ENCODE data around the gene OLIG2. TPM values are rescaled to one million over a fixed set of nuclear protein-coding genes. Genes with fewer than 3 reads are reported as not detected.

OLIG2 gene
- not detected for total RNA-seq
- polyA plus RNA-seq = not detected
- not detected for total RNA-seq

DNA sequence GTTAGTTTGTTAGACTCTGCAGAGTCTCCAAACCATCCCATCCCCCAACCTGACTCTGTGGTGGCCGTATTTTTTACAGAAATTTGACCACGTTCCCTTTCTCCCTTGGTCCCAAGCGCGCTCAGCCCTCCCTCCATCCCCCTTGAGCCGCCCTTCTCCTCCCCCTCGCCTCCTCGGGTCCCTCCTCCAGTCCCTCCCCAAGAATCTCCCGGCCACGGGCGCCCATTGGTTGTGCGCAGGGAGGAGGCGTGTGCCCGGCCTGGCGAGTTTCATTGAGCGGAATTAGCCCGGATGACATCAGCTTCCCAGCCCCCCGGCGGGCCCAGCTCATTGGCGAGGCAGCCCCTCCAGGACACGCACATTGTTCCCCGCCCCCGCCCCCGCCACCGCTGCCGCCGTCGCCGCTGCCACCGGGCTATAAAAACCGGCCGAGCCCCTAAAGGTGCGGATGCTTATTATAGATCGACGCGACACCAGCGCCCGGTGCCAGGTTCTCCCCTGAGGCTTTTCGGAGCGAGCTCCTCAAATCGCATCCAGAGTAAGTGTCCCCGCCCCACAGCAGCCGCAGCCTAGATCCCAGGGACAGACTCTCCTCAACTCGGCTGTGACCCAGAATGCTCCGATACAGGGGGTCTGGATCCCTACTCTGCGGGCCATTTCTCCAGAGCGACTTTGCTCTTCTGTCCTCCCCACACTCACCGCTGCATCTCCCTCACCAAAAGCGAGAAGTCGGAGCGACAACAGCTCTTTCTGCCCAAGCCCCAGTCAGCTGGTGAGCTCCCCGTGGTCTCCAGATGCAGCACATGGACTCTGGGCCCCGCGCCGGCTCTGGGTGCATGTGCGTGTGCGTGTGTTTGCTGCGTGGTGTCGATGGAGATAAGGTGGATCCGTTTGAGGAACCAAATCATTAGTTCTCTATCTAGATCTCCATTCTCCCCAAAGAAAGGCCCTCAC is at the start of gene OLIG2:
OLIG2 (plus strand) TSS at position 447 of the 954 bp plus-strand sequence. CDS start 928 bp downstream, outside the sequence.
- intact Hi-C loops (cut with micrococcal nuclease) = loop anchor here in 1 of 2 donors (10.0 kb wide), 1 partner anchor 99 kb away; no protein-coding TSS in a partner anchor

DNA sequence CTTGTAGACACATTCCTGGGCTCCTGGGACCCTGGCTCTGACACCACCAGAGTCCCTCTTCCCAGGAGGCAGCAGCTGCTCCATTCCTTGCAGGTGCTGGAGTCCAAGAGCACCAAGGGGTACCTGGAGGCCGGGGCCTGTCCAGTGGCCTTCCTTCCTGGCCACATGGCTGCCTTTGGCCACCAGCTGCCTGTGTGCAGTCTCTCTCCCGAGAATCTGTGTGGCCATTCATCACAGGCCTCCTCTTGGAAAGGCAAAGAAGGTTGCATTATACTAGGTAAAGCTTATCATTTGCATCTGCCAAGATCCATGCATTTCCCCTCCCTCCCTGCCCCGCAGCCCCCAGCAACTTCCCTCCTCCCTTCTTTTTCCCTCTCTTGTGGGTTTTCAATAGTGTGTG is 48.9 kb upstream of the OLIG2 start:
- Histone ChIP-seq H3K27ac (ENCODE audit: low read depth, low read length) (no peak overlapping the region), H3K4me1 (ENCODE audit: control insufficient read depth in 2 of 2, insufficient read depth in 2 of 2, low read length in 2 of 2) (no peaks in the 10 kb centered on the region), H3K27me3 (ENCODE audit: control insufficient read depth in 2 of 2, insufficient read depth in 2 of 2, low read length in 2 of 2) (peaks cover 0 to 3% of the 10 kb centered on the region in 2 donors), H3K4me3 (ENCODE audit: low read length) (no peak overlapping the region), H3K9me3 (ENCODE audit: control insufficient read depth in 2 of 3, low read length in 3 of 3) (no peaks in the 10 kb centered on the region), H3K36me3 (ENCODE audit: control insufficient read depth in 2 of 3, insufficient read depth in 3 of 3, low read length in 3 of 3) (no peaks in the 10 kb centered on the region)
- no peaks in the 10 kb centered on the region for H3K4me1 Mint-ChIP-seq
- ATAC-seq (no peak), DNase-seq (no peak)
- peaks cover 11 to 26% (median 23%) of the 10 kb centered on the region in 5 donors for H3K27me3 Mint-ChIP-seq
- intact Hi-C loops (cut with micrococcal nuclease) = no loop called here
- CTCF ChIA-PET = no interaction called here
- POLR2A ChIA-PET = no interaction called here
- H3K4me3 Mint-ChIP-seq = no peak overlapping the region
- H3K36me3 Mint-ChIP-seq = no peaks in the 10 kb centered on the region
- H3K27ac Mint-ChIP-seq = no peak overlapping the region
- H3K9me3 Mint-ChIP-seq = no peaks in the 10 kb centered on the region

More for the DNA sequence above, at the start of gene OLIG2:
- H3K36me3 ChIP-seq (ENCODE audit: control insufficient read depth in 2 of 3, insufficient read depth in 3 of 3, low read length in 3 of 3) = no peaks in the 10 kb centered on the region
- peaks cover 67 to 85% (median 80%) of the 10 kb centered on the region in 5 donors for H3K27me3 Mint-ChIP-seq
- ChIA-PET POLR2A (no interaction called here), CTCF (no interaction called here)
- H3K4me3 ChIP-seq (ENCODE audit: low read length) = no peak within 1 kb of the TSS
- H3K27ac Mint-ChIP-seq = peak within 1 kb of the TSS in 2 of 9 donors; percentile 28 to 84
- no peaks in the 10 kb centered on the region for H3K9me3 ChIP-seq (ENCODE audit: control insufficient read depth in 2 of 3, low read length in 3 of 3)
- peak within 1 kb of the TSS; percentile 35 to 76 (median 61) for H3K4me3 Mint-ChIP-seq
- H3K27ac ChIP-seq (ENCODE audit: low read depth, low read length) = no peak within 1 kb of the TSS
- H3K36me3 Mint-ChIP-seq = peaks cover 0 to 6% (median 0%) of the 10 kb centered on the region in 5 donors
- peaks cover 24 to 70% (median 54%) of the 10 kb centered on the region in 7 donors for H3K4me1 Mint-ChIP-seq
- ATAC-seq = no peak
- no peak for DNase-seq
- H3K9me3 Mint-ChIP-seq = peaks cover 0 to 5% (median 0%) of the 10 kb centered on the region in 11 donors
- peaks cover 24 to 50% of the 10 kb centered on the region in 2 donors for H3K27me3 ChIP-seq (ENCODE audit: control insufficient read depth in 2 of 2, insufficient read depth in 2 of 2, low read length in 2 of 2)
- peaks cover 12 to 48% of the 10 kb centered on the region in 2 donors for H3K4me1 ChIP-seq (ENCODE audit: control insufficient read depth in 2 of 2, insufficient read depth in 2 of 2, low read length in 2 of 2)

DNA sequence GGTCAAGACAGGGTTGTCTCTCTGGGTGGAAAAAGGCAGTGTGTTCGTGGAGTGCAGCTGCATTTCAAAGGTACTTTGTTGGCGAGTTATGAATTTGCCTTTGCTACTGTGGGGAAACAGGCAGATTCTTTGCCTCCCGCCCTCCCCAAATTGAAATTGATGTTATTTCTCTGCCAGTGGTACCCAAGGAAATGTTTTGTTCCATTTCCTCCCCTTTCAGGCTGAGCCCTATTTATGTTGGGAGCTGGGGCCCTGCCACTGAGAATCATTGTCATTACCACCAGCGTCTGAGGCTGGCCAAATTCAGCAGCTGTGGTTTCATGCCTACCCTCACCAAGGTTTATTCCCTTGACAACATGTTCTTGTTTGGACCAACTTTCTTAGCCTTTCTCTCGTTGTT is 48.5 kb upstream of the OLIG2 start:
- Histone ChIP-seq H3K4me1 (ENCODE audit: control insufficient read depth in 2 of 2, insufficient read depth in 2 of 2, low read length in 2 of 2) (no peaks in the 10 kb centered on the region), H3K36me3 (ENCODE audit: control insufficient read depth in 2 of 3, insufficient read depth in 3 of 3, low read length in 3 of 3) (no peaks in the 10 kb centered on the region), H3K27ac (ENCODE audit: low read depth, low read length) (no peak overlapping the region), H3K9me3 (ENCODE audit: control insufficient read depth in 2 of 3, low read length in 3 of 3) (no peaks in the 10 kb centered on the region), H3K4me3 (ENCODE audit: low read length) (no peak overlapping the region), H3K27me3 (ENCODE audit: control insufficient read depth in 2 of 2, insufficient read depth in 2 of 2, low read length in 2 of 2) (peaks cover 0 to 3% of the 10 kb centered on the region in 2 donors)
- ChIA-PET POLR2A (no interaction called here), CTCF (no interaction called here)
- no peak for ATAC-seq
- Mint-ChIP-seq H3K9me3 (no peaks in the 10 kb centered on the region), H3K27ac (peak overlapping the region in 1 of 9 donors; percentile 42), H3K36me3 (no peaks in the 10 kb centered on the region), H3K27me3 (peaks cover 11 to 27% (median 23%) of the 10 kb centered on the region in 5 donors), H3K4me3 (no peak overlapping the region), H3K4me1 (no peaks in the 10 kb centered on the region)
- intact Hi-C loops (cut with micrococcal nuclease) = no loop called here
- DNase-seq = no peak

DNA sequence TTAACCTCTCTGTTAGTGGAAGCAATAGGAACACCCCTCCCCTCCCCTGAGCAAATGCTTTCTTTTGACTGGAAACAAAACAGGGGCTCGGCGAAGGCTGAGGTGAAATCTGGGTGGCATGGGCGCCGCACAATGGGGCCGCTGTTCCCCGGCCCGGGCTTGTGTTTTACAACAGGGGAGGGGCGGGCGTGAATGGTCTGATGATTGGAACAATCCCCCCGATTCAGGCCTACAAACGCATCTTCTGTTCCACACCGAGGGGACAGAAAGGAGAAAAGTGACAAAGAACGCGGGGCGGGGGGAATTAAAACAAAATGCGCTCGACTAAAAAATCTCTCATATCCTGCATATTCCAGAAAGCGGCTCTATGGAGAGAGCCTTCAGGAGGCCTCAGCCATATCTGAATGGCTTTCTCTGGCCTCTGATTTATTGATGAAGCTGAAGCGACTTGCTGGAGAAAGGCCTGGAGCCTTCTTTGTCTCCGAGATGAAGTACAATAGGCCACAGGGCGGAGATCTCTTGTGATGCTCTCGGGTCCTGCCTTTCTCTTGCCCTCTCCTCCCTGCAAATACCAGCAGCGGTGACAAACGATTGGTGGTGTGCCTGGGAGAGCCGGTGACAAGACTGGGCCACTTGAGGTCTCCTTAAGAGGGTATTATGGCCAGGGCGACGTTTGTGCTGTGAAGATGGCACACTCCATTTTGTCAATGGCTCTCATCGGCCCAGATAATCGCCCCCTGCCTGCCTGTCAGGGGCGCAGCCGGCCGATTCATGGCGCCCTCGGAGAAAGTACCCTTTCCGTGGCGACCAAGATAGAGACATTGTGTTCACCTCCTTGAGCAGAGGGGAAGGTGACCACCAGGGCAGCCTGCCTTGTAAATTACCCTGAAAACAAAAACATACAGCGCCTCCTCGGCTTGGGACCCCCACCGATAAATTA is 47.1 kb upstream of the OLIG2 start:
- no peak for DNase-seq
- Histone ChIP-seq H3K9me3 (ENCODE audit: control insufficient read depth in 2 of 3, low read length in 3 of 3) (no peaks in the 10 kb centered on the region), H3K4me1 (ENCODE audit: control insufficient read depth in 2 of 2, insufficient read depth in 2 of 2, low read length in 2 of 2) (no peaks in the 10 kb centered on the region), H3K27ac (ENCODE audit: low read depth, low read length) (no peak overlapping the region), H3K36me3 (ENCODE audit: control insufficient read depth in 2 of 3, insufficient read depth in 3 of 3, low read length in 3 of 3) (no peaks in the 10 kb centered on the region), H3K4me3 (ENCODE audit: low read length) (no peak overlapping the region), H3K27me3 (ENCODE audit: control insufficient read depth in 2 of 2, insufficient read depth in 2 of 2, low read length in 2 of 2) (peaks cover 0 to 3% of the 10 kb centered on the region in 2 donors)
- ChIA-PET CTCF (no interaction called here), POLR2A (no interaction called here)
- H3K27me3 Mint-ChIP-seq = peaks cover 11 to 35% (median 16%) of the 10 kb centered on the region in 5 donors
- H3K27ac Mint-ChIP-seq = no peak overlapping the region
- H3K9me3 Mint-ChIP-seq = no peaks in the 10 kb centered on the region
- H3K4me3 Mint-ChIP-seq = no peak overlapping the region
- H3K36me3 Mint-ChIP-seq = no peaks in the 10 kb centered on the region
- H3K4me1 Mint-ChIP-seq = no peaks in the 10 kb centered on the region
- intact Hi-C loops (cut with micrococcal nuclease) = no loop called here
- ATAC-seq = no peak

DNA sequence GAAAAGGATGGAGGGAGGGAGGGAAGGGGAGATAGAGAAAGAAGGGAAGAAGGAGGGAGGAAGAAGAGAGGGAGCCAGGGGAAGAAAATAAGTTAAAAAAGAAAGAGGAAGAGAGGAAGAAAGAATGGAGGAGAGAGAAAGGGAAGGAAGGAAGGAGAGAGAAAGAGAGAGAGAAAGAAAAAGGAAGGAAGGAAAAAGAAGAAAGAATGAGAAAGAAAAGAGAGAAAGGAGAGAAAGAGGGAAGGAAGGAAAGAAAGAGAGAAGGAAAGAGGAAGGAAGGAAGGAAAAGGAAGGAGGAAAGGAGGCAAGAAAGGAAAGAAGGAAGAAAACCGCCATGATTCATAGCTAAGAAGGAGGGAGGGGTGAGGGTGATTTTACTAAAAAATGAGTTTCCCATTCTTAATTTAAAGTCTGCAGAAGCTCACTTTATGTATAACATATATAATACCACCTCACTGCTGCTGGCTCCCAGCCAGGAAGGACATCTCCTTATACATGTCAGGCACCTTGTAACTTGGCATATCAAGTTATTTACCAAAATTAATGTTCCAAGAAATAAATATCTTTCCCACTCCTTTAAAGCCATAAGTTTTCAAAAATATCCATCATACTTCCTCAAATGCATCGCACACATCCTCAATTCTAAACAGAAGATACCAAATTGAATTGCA is 46.0 kb upstream of the OLIG2 start:
- Histone ChIP-seq H3K27me3 (ENCODE audit: control insufficient read depth in 2 of 2, insufficient read depth in 2 of 2, low read length in 2 of 2) (peaks cover 0 to 3% of the 10 kb centered on the region in 2 donors), H3K4me3 (ENCODE audit: low read length) (no peak overlapping the region), H3K36me3 (ENCODE audit: control insufficient read depth in 2 of 3, insufficient read depth in 3 of 3, low read length in 3 of 3) (no peaks in the 10 kb centered on the region), H3K27ac (ENCODE audit: low read depth, low read length) (no peak overlapping the region), H3K9me3 (ENCODE audit: control insufficient read depth in 2 of 3, low read length in 3 of 3) (no peaks in the 10 kb centered on the region), H3K4me1 (ENCODE audit: control insufficient read depth in 2 of 2, insufficient read depth in 2 of 2, low read length in 2 of 2) (no peaks in the 10 kb centered on the region)
- ChIA-PET CTCF (no interaction called here), POLR2A (no interaction called here)
- no peaks in the 10 kb centered on the region for H3K4me1 Mint-ChIP-seq
- H3K9me3 Mint-ChIP-seq = no peaks in the 10 kb centered on the region
- H3K27ac Mint-ChIP-seq = no peak overlapping the region
- no peak for DNase-seq
- ATAC-seq = no peak
- peaks cover 11 to 41% (median 20%) of the 10 kb centered on the region in 5 donors for H3K27me3 Mint-ChIP-seq
- H3K36me3 Mint-ChIP-seq = no peaks in the 10 kb centered on the region
- intact Hi-C loops (cut with micrococcal nuclease) = no loop called here
- H3K4me3 Mint-ChIP-seq = no peak overlapping the region

DNA sequence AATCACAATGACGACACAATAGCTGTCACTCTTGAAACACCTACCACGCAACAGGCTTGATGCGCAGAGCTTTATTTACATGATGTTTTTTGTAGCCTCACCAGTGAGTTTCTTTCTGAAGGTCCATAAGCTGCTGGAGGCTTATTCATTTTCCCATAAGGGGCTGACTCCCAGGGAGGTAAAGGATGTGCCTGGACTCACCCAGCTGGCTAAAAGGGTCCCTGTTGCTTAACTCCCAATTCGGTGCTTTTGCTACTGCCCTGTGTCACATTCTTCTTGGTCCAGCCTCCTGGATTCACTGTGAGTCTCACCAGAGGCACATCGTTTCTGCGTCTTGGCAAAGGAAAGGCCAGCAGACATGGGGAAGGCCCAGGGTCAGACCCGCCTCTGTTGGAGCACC is 44.6 kb upstream of the OLIG2 start:
- H3K36me3 ChIP-seq (ENCODE audit: control insufficient read depth in 2 of 3, insufficient read depth in 3 of 3, low read length in 3 of 3) = no peaks in the 10 kb centered on the region
- intact Hi-C loops (cut with micrococcal nuclease) = no loop called here
- Mint-ChIP-seq H3K36me3 (no peaks in the 10 kb centered on the region), H3K9me3 (no peaks in the 10 kb centered on the region), H3K4me3 (no peak overlapping the region), H3K4me1 (no peaks in the 10 kb centered on the region), H3K27ac (no peak overlapping the region), H3K27me3 (peaks cover 11 to 35% (median 15%) of the 10 kb centered on the region in 5 donors)
- H3K4me3 ChIP-seq (ENCODE audit: low read length) = no peak overlapping the region
- DNase-seq (no peak), ATAC-seq (no peak)
- POLR2A ChIA-PET = no interaction called here
- no peaks in the 10 kb centered on the region for H3K9me3 ChIP-seq (ENCODE audit: control insufficient read depth in 2 of 3, low read length in 3 of 3)
- H3K27me3 ChIP-seq (ENCODE audit: control insufficient read depth in 2 of 2, insufficient read depth in 2 of 2, low read length in 2 of 2) = peaks cover 0 to 3% of the 10 kb centered on the region in 2 donors
- CTCF ChIA-PET = no interaction called here
- H3K27ac ChIP-seq (ENCODE audit: low read depth, low read length) = no peak overlapping the region
- no peaks in the 10 kb centered on the region for H3K4me1 ChIP-seq (ENCODE audit: control insufficient read depth in 2 of 2, insufficient read depth in 2 of 2, low read length in 2 of 2)

Data from naive thymus-derived CD4-positive, alpha-beta T cell (primary cell).